GM18505 (cell line): Measurements from ENCODE around the gene RBFOX2.

Experiments used
- ATAC-seq: cut with Tn5 transposase; IDR thresholded peaks from one replicate; pipeline ENCODE4 v1.9.1; 2021; ENCODE audit not compliant: unreplicated experiment
- POLR2A ChIP-seq: IDR thresholded peaks from 4 replicates; pipeline ENCODE4 v1.6.1; 2011; ENCODE audit warnings: borderline replicate concordance; ENCODE audit not compliant: insufficient read depth, insufficient read length; ENCODE audit errors: extremely low read depth

RBFOX2 gene

GRCh38 chr22:35930933-35931332 is 97.7 kb downstream of the RBFOX2 start:
- no peak for TF ChIP-seq POLR2A
- ATAC-seq, result no peak

- no peak for TF ChIP-seq POLR2A
Measured at GRCh38 chr22:35928285-35928798, 100.3 kb downstream of the RBFOX2 start.

GRCh38 chr22:35923026-35923425 is 105.6 kb downstream of the RBFOX2 start:
- no peak for TF ChIP-seq POLR2A
- ATAC-seq, result no peak

More at GRCh38 chr22:35928285-35928798, 100.3 kb downstream of the RBFOX2 start:
- ATAC-seq, result no peak

DNA sequence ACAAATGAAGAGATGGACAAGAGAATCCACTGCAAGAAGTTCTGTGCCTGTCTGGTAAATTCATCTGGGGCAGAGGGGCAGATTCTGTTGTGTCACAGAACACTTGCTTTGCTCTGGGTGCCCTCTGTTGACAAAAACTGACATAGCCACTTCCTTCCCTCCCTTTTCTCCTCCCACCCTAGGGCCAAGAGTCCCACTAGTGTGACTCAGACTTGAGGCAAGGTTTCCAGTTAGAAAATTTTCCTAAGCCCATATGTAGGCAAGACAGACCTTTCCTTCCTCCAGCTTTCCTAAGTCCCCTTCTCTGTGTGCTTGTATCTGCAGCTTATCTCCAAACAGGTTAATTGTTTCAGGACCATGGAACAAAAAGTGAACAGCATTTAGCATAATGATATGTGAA is 106.8 kb downstream of the RBFOX2 start:
- no peak for ATAC-seq
- TF ChIP-seq POLR2A, result no peak

DNA sequence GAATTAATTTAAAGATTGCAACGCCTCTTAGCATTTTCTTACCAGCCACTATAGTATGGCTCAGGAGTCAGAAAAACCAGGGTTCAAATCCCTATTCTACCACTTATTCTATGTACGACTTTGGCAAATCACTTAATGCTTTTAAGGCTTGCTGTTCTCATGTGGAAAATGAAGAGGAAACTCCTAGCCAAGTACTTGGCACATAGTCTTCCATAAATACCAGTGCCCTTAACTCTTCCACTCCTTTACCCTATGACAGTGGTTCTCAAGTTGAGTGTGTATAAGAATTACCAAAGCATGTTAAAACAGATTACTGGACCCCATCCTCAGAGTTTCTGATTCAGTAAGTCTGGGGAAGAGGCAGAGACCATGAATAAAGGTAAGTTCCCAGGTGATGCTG is 107.6 kb downstream of the RBFOX2 start:
- no peak for ATAC-seq
- TF ChIP-seq POLR2A, result no peak

GRCh38 chr22:35919002-35919542 is 109.6 kb downstream of the RBFOX2 start:
- TF ChIP-seq POLR2A, result no peak
- no peak for ATAC-seq

DNA sequence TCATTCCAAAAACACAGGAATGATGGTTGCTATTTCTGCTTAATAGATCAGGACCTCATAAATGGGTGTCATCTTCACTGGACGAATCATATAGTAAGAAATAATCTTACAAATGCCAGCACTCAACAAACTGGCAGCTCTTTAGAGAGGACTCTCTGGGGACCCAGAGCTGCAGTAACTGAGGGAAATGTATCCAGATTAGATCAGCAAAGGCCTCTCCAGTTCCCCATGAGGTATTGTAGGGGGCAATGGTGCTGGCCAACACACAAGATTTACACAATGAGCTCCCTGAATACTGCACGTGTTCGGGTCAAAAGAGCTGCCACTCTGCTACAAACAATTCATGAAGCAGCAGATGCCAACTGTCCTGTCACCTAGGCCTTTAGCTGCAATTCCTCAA is 110.2 kb downstream of the RBFOX2 start:
- no peak for ATAC-seq
- no peak for TF ChIP-seq POLR2A

- no peak for ATAC-seq
- no peak for TF ChIP-seq POLR2A
Measured at GRCh38 chr22:35917651-35918050, 111.0 kb downstream of the RBFOX2 start.

DNA sequence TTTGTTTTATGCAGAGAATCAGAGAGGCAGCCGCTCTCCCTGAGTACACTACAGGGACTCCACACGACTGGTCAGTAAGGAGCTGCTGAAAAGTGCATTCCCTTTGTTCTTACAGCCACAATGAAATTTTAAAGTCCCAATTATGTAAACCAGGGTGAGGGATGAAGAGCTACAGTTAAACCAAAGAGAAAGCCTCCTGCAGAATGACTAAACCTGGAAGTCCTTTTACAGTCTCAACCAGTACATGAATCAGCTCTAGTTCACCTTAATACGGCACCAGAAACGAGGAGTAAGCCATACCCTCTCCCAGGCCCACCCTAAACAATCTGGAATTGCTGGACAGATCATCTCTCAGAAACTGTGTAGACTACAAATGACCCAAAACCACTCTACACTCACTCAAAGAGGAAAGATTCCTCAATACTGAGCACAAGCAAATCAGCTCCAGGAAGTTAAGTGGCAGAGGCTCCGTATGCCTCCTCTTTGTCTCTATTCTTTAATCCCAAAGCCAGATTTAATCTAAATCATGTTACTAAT is 113.1 kb downstream of the RBFOX2 start:
- TF ChIP-seq POLR2A, result no peak
- ATAC-seq, result no peak

GRCh38 chr22:35914665-35915476 is 113.8 kb downstream of the RBFOX2 start:
- no peak for TF ChIP-seq POLR2A
- no peak for ATAC-seq

GRCh38 chr22:35914357-35914664 is 114.3 kb downstream of the RBFOX2 start:
- no peak for TF ChIP-seq POLR2A
- no peak for ATAC-seq

DNA sequence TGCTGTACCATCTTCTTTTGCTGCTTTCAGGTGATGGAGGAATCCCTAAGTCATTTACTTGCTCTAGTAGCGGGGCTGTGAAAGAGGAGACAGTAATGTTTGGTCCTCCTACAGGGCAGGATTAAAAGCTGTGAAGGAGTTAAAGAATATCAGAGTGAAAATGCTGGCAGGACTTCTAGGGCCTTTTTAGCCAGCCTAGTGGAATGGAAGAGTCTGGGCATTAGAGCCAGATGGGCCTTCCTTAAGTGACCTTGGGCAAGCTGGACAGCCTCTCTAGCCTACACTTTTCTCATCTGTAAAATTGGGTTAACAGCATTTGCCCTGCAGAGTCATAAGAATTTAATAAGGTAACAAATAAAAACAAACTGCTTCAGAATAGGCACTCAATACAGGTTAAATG is 114.7 kb downstream of the RBFOX2 start:
- ATAC-seq, result no peak
- TF ChIP-seq POLR2A, result no peak

- ATAC-seq, result no peak
Measured at GRCh38 chr22:35912658-35913057, 116.0 kb downstream of the RBFOX2 start.

GRCh38 chr22:35911877-35912276 is 116.7 kb downstream of the RBFOX2 start:
- no peak for TF ChIP-seq POLR2A
- no peak for ATAC-seq

More at GRCh38 chr22:35912658-35913057, 116.0 kb downstream of the RBFOX2 start:
- no peak for TF ChIP-seq POLR2A
